Measurements from ENCODE around the gene ZBTB6.

- TF ChIP-seq CTCF (IDR thresholded peaks at IDR 0.05) (no peak), POLR2A (IDR thresholded peaks at IDR 0.05) (no peak)
Measured at GRCh38 chr9:122939601-122940000, 26.5 kb upstream of the ZBTB6 start.
